Measurements from ENCODE around the gene GRB7. TPM values are rescaled to one million over a fixed set of nuclear protein-coding genes. Genes with fewer than 3 reads are reported as not detected.
"Not testable (repeated sequence)": the region's sequence is repeated elsewhere in the genome, so short reads cannot be mapped to it uniquely, and the experiment has no call there.

GRB7 gene
- total and polyA plus RNA-seq, 2 experiments from 2014 or later, result 22.8 to 29.4 TPM

GRCh38 chr17:39724731-39725130 is 13.0 kb upstream of the GRB7 start:
- no peaks in the 10 kb centered on the region for H4K20me1 ChIP-seq (ENCODE audit: insufficient read depth, poor library complexity, severe bottlenecking)
- TF ChIP-seq EZH2 (IDR thresholded peaks at IDR 0.05; ENCODE audit: borderline replicate concordance), result no peak
- H3K79me2 ChIP-seq, result peaks cover 3% of the 10 kb centered on the region
- 98% methylated on average over 13 of the region's 13 CpGs for WGBS (ENCODE audit: low lambda C conversion rate, missing lambda C conversion rate)
- no peak overlapping the region for H3K4me3 ChIP-seq
- no peaks in the 10 kb centered on the region for H3K36me3 ChIP-seq (replicated peaks; ENCODE audit: insufficient read depth, low read depth)
- H3K27ac ChIP-seq, result no peak overlapping the region
- no peaks in the 10 kb centered on the region for H3K9me2 ChIP-seq (replicated peaks; ENCODE audit: insufficient read depth)
- H3K9me3 ChIP-seq (ENCODE audit: low read depth), result no peaks in the 10 kb centered on the region
- no peak for DNase-seq (ENCODE audit: low spot score)
- H2AFZ ChIP-seq, result no peak overlapping the region
- no peak overlapping the region for H3K4me2 ChIP-seq
- peaks cover 4% of the 10 kb centered on the region for H3K4me1 ChIP-seq (ENCODE audit: insufficient read depth)
- no peaks in the 10 kb centered on the region for H3K27me3 ChIP-seq

- DNase-seq (ENCODE audit: low spot score); H3K9me3 ChIP-seq (ENCODE audit: low read depth); H3K27ac ChIP-seq; H3K4me1 ChIP-seq (ENCODE audit: insufficient read depth); H3K4me3 ChIP-seq; H2AFZ ChIP-seq; H3K27me3 ChIP-seq; H3K36me3 ChIP-seq (replicated peaks; ENCODE audit: insufficient read depth, low read depth); H3K4me2 ChIP-seq; H3K9me2 ChIP-seq (replicated peaks; ENCODE audit: insufficient read depth); H4K20me1 ChIP-seq (ENCODE audit: insufficient read depth, poor library complexity, severe bottlenecking); H3K79me2 ChIP-seq: not testable (repeated sequence)
- WGBS (ENCODE audit: low lambda C conversion rate, missing lambda C conversion rate), result 87% methylated on average over 1 of the region's 1 CpG
Measured at GRCh38 chr17:39725923-39726322, 11.8 kb upstream of the GRB7 start.

- H3K36me3 ChIP-seq (replicated peaks; ENCODE audit: insufficient read depth, low read depth), result no peaks in the 10 kb centered on the region
- no peak overlapping the region for H3K27ac ChIP-seq
- no peak for DNase-seq (ENCODE audit: low spot score)
- no peak overlapping the region for H3K4me2 ChIP-seq
- peaks cover 6% of the 10 kb centered on the region for H3K79me2 ChIP-seq
- H3K9me3 ChIP-seq (ENCODE audit: low read depth), result no peaks in the 10 kb centered on the region
- H3K9me2 ChIP-seq (replicated peaks; ENCODE audit: insufficient read depth), result no peaks in the 10 kb centered on the region
- no peak overlapping the region for H2AFZ ChIP-seq
- no peak overlapping the region for H3K4me3 ChIP-seq
- TF ChIP-seq EZH2phosphoT487 (IDR thresholded peaks at IDR 0.05; ENCODE audit: low read depth, severe bottlenecking, unreplicated experiment) (no peak), CTCF (IDR thresholded peaks at IDR 0.05; ENCODE audit: poor library complexity) (no peak), EZH2 (IDR thresholded peaks at IDR 0.05; ENCODE audit: borderline replicate concordance) (no peak)
- WGBS (ENCODE audit: low lambda C conversion rate, missing lambda C conversion rate), result 92% methylated on average over 9 of the region's 9 CpGs
- no peaks in the 10 kb centered on the region for H4K20me1 ChIP-seq (ENCODE audit: insufficient read depth, poor library complexity, severe bottlenecking)
- H3K4me1 ChIP-seq (ENCODE audit: insufficient read depth), result peaks cover 9% of the 10 kb centered on the region
- no peaks in the 10 kb centered on the region for H3K27me3 ChIP-seq
Measured at GRCh38 chr17:39726617-39727016, 11.1 kb upstream of the GRB7 start.

- H3K9me3 ChIP-seq (ENCODE audit: low read depth), result no peaks in the 10 kb centered on the region
- H3K79me2 ChIP-seq, result peaks cover 6% of the 10 kb centered on the region
- H2AFZ ChIP-seq, result no peak overlapping the region
- H3K9me2 ChIP-seq (replicated peaks; ENCODE audit: insufficient read depth), result no peaks in the 10 kb centered on the region
- TF ChIP-seq EZH2 (IDR thresholded peaks at IDR 0.05; ENCODE audit: borderline replicate concordance) (no peak), CTCF (IDR thresholded peaks at IDR 0.05; ENCODE audit: poor library complexity) (no peak), EZH2phosphoT487 (IDR thresholded peaks at IDR 0.05; ENCODE audit: low read depth, severe bottlenecking, unreplicated experiment) (no peak)
- no peak overlapping the region for H3K27ac ChIP-seq
- no peaks in the 10 kb centered on the region for H3K36me3 ChIP-seq (replicated peaks; ENCODE audit: insufficient read depth, low read depth)
- H3K27me3 ChIP-seq, result no peaks in the 10 kb centered on the region
- H4K20me1 ChIP-seq (ENCODE audit: insufficient read depth, poor library complexity, severe bottlenecking), result no peaks in the 10 kb centered on the region
- 90% methylated on average over 10 of the region's 10 CpGs for WGBS (ENCODE audit: low lambda C conversion rate, missing lambda C conversion rate)
- DNase-seq (ENCODE audit: low spot score), result no peak
- peaks cover 9% of the 10 kb centered on the region for H3K4me1 ChIP-seq (ENCODE audit: insufficient read depth)
- H3K4me3 ChIP-seq, result no peak overlapping the region
- no peak overlapping the region for H3K4me2 ChIP-seq
Measured at GRCh38 chr17:39727556-39727955, 10.2 kb upstream of the GRB7 start.

Measured in hepatocyte (in vitro differentiated cells).